T-helper 2 cell (primary cell): ENCODE measurements around the gene ZNF598.
"Not testable (repeated sequence)": the region's sequence is repeated elsewhere in the genome, so short reads cannot be mapped to it uniquely, and the experiment has no call there.

Experiments
- DNase-seq, 5 experiments: peaks; one replicate each; pipeline versions ENCODE4 v3.0.0 to v3.0.0-alpha.2; 2012 to 2022

ZNF598 gene

GRCh38 chr16:2040041-2040786 lies 30.6 kb upstream of the ZNF598 start:
- DNase-seq, result no peak

- DNase-seq, result no peak
Measured at GRCh38 chr16:2039274-2040031, 29.8 kb upstream of the ZNF598 start.

GRCh38 chr16:2038382-2039231 lies 29.0 kb upstream of the ZNF598 start:
- no peak for DNase-seq

GRCh38 chr16:2037647-2038381 lies 28.2 kb upstream of the ZNF598 start:
- DNase-seq, result no peak

- no peak for DNase-seq
Measured at GRCh38 chr16:2037115-2037514, 27.5 kb upstream of the ZNF598 start.

- no peak for DNase-seq
Measured at GRCh38 chr16:2036200-2036966, 26.8 kb upstream of the ZNF598 start.

GRCh38 chr16:2035431-2036199 lies 26.0 kb upstream of the ZNF598 start:
- no peak for DNase-seq

GRCh38 chr16:2034696-2035430 lies 25.2 kb upstream of the ZNF598 start:
- DNase-seq, result no peak

GRCh38 chr16:2033909-2034695 lies 24.5 kb upstream of the ZNF598 start:
- DNase-seq, result not testable (repeated sequence)

GRCh38 chr16:2033057-2033908 lies 23.7 kb upstream of the ZNF598 start:
- DNase-seq, result no peak

- DNase-seq, result no peak
Measured at GRCh38 chr16:2032285-2033056, 22.9 kb upstream of the ZNF598 start.

- DNase-seq, result no peak
Measured at GRCh38 chr16:2031081-2031577, 21.5 kb upstream of the ZNF598 start.

- DNase-seq, result no peak
Measured at GRCh38 chr16:2030036-2030435, 20.4 kb upstream of the ZNF598 start.

GRCh38 chr16:2029350-2029749 lies 19.7 kb upstream of the ZNF598 start:
- no peak for DNase-seq

GRCh38 chr16:2028620-2029220 lies 19.1 kb upstream of the ZNF598 start:
- DNase-seq, result no peak

- no peak for DNase-seq
Measured at GRCh38 chr16:2028146-2028545, 18.5 kb upstream of the ZNF598 start.
